HepG2 (cell line): ENCODE data around the gene TMEM117. TPM values are rescaled to one million over a fixed set of nuclear protein-coding genes. Genes with fewer than 3 reads are reported as not detected.

Experiments used
- ATAC-seq: fragments of 200-7000 bp; cut with Tn5 transposase; 3 replicates; pipeline ENCODE4 v1.9.1; 2020; ENCODE audit warnings: mild to moderate bottlenecking, moderate library complexity
- BruUV-seq: library from RNA; stranded (reverse); fragments of 400-500 nt; replicated peaks from 2 replicates; lab custom pipeline; 2021; lab: Mats Ljungman, UMichigan
- CTCF ChIA-PET: fragments of 300-600 bp; formaldehyde crosslinking; extraction: SDS; loops from one replicate; lab custom pipeline; 2021; ENCODE audit warnings: low total read pairs, inconsistent platforms, low intra/inter-chr PET ratio; lab: Yijun Ruan, JAX
- POLR2A ChIA-PET: fragments of 350-600 bp; sonication (Branson Sonifier 250); formaldehyde crosslinking; loops from one replicate; lab custom pipeline; 2020; ENCODE audit warnings: antibody characterized with exemption, inconsistent platforms; lab: Yijun Ruan, JAX
- DNase-seq: peaks from one replicate; pipeline ENCODE4 v3.0.0-alpha.2; 2015; ENCODE audit warnings: low spot score
- FAIRE-seq: peaks from 3 replicates; lab custom pipeline; 2011; peaks lifted over from hg19 to GRCh38; lab: Jason Lieb, UNC
- H2AFZ ChIP-seq: one replicate; pipeline ENCODE4 v1.6.1; 2011; ENCODE audit warnings: low read length, inconsistent platforms
- H3K27ac ChIP-seq: fragments of 300-600 bp; 3 replicates; pipeline ENCODE4 v1.8.0; 2011; ENCODE audit warnings: mixed run types, mild to moderate bottlenecking, mixed read lengths, low read length, inconsistent platforms; ENCODE audit not compliant: insufficient read depth; ENCODE audit errors: extremely low read length
- H3K27me3 ChIP-seq, 2 experiments: fragments of 200-600 bp in 1 of 2; 2 replicates in 1 of 2; 3 replicates in 1 of 2; pipeline versions ENCODE4 v1.6.0 to v1.8.0; 2011; ENCODE audit warnings: low read length in 2 of 2, mild to moderate bottlenecking in 2 of 2, moderate library complexity in 2 of 2, inconsistent platforms in 1 of 2; ENCODE audit not compliant: insufficient read depth in 2 of 2, control insufficient read depth in 1 of 2
- H3K36me3 ChIP-seq, 2 experiments: fragments of 200-600 bp in 1 of 2; replicated peaks in 1 of 2; 2 replicates in 1 of 2; 3 replicates in 1 of 2; pipeline versions ENCODE4 v1.5.1 to v1.8.0; 2011; ENCODE audit warnings: low read length in 2 of 2, inconsistent platforms in 1 of 2; ENCODE audit not compliant: insufficient read depth in 2 of 2, control insufficient read depth in 1 of 2
- H3K4me1 ChIP-seq: 2 replicates; pipeline ENCODE4 v1.5.1; 2012; ENCODE audit warnings: low read length, inconsistent platforms; ENCODE audit not compliant: insufficient read depth
- H3K4me2 ChIP-seq: 2 replicates; pipeline ENCODE4 v1.6.0; 2011; ENCODE audit warnings: low read depth, low read length, inconsistent platforms
- H3K4me3 ChIP-seq, 3 experiments: fragments of 200-600 bp in 1 of 3; sonication (generic), shearing (Covaris generic) in 1 of 3; replicated peaks in 1 of 3; 2 replicates each; pipeline ENCODE4 v1.5.1; 2011 to 2016; ENCODE audit warnings: low read length in 3 of 3, inconsistent platforms in 2 of 3, low read depth in 2 of 3, mild to moderate bottlenecking in 2 of 3, control low read depth in 1 of 3, mixed read lengths in 1 of 3; ENCODE audit not compliant: insufficient read depth in 1 of 3
- H3K79me2 ChIP-seq: one replicate; pipeline ENCODE4 v1.6.1; 2011; ENCODE audit warnings: low read length, inconsistent platforms; ENCODE audit not compliant: insufficient read depth
- H3K9ac ChIP-seq: 2 replicates; pipeline ENCODE4 v1.6.0; 2011; ENCODE audit warnings: mild to moderate bottlenecking, low read depth, low read length, inconsistent platforms; ENCODE audit not compliant: insufficient read depth
- H3K9me3 ChIP-seq: 2 replicates; pipeline ENCODE4 v1.5.1; 2012; ENCODE audit warnings: mild to moderate bottlenecking, low read length
- H4K20me1 ChIP-seq: 2 replicates; pipeline ENCODE4 v1.6.0; 2011; ENCODE audit warnings: inconsistent platforms, mild to moderate bottlenecking, low read length, moderate library complexity; ENCODE audit not compliant: insufficient read depth
- AHDC1 ChIP-seq: sonication (generic); formaldehyde crosslinking; IDR thresholded peaks from 2 replicates; pipeline ENCODE4 v1.5.1; 2020; ENCODE audit warnings: mild to moderate bottlenecking, missing genetic modification reagents, borderline replicate concordance
- ARHGAP35 ChIP-seq: sonication (generic); formaldehyde crosslinking; IDR thresholded peaks from 2 replicates; pipeline ENCODE4 v1.9.0; 2022; ENCODE audit warnings: mild to moderate bottlenecking, inconsistent platforms, moderate library complexity, missing genetic modification reagents, borderline replicate concordance
- BORCS8-MEF2B ChIP-seq: sonication (generic); formaldehyde crosslinking; IDR thresholded peaks from 2 replicates; pipeline ENCODE4 v1.8.0; 2022; ENCODE audit warnings: mild to moderate bottlenecking, missing genetic modification reagents
- ELF4 ChIP-seq: sonication (generic); formaldehyde crosslinking; IDR thresholded peaks from 2 replicates; pipeline ENCODE4 v1.5.0; 2020; ENCODE audit warnings: missing genetic modification reagents, mild to moderate bottlenecking, moderate library complexity, borderline replicate concordance
- ERF ChIP-seq: IDR thresholded peaks from 2 replicates; pipeline ENCODE4 v1.6.1; 2018; ENCODE audit warnings: missing biosample characterization, missing genetic modification reagents
- GPN1 ChIP-seq: sonication (generic); formaldehyde crosslinking; IDR thresholded peaks from 2 replicates; pipeline ENCODE4 v1.5.1; 2020; ENCODE audit warnings: missing genetic modification reagents, borderline replicate concordance
- HMGXB3 ChIP-seq: sonication (generic); formaldehyde crosslinking; IDR thresholded peaks from 2 replicates; pipeline ENCODE4 v1.4.0; 2020; ENCODE audit warnings: missing genetic modification reagents, borderline replicate concordance
- NCOR1 ChIP-seq: fragments of 200-600 bp; sonication (generic); IDR thresholded peaks from 2 replicates; pipeline ENCODE4 v1.7.0; 2017; ENCODE audit warnings: antibody characterized with exemption, low read length, borderline replicate concordance
- NR3C1 ChIP-seq: sonication (generic); formaldehyde crosslinking; IDR thresholded peaks from 2 replicates; pipeline ENCODE4 v1.4.0; 2020; ENCODE audit warnings: missing genetic modification reagents
- POLR2AphosphoS2 ChIP-seq: IDR thresholded peaks from 2 replicates; pipeline ENCODE4 v1.6.1; 2011; ENCODE audit warnings: low read depth, low read length, improper control_type of control experiment
- RARG ChIP-seq: sonication (generic); formaldehyde crosslinking; IDR thresholded peaks from 2 replicates; pipeline ENCODE4 v1.4.0; 2020; ENCODE audit warnings: low read depth, mild to moderate bottlenecking, missing genetic modification reagents
- ZNF460 ChIP-seq: sonication (generic); formaldehyde crosslinking; IDR thresholded peaks from 2 replicates; pipeline ENCODE4 v1.5.1; 2020; ENCODE audit warnings: missing genetic modification reagents, mild to moderate bottlenecking, borderline replicate concordance
- ZNF543 ChIP-seq: sonication (generic); formaldehyde crosslinking; IDR thresholded peaks from 2 replicates; pipeline ENCODE4 v1.4.0; 2020; ENCODE audit warnings: mild to moderate bottlenecking, missing genetic modification reagents
- ZNF772 ChIP-seq: sonication (generic); formaldehyde crosslinking; IDR thresholded peaks from 2 replicates; pipeline ENCODE4 v1.5.0; 2020; ENCODE audit warnings: mild to moderate bottlenecking, missing genetic modification reagents
- WGBS: methylation state at CpG from one replicate; pipeline ENCODE4 v1.1.6; 2017; ENCODE audit warnings: low lambda C conversion rate; 5-methylcytosine and 5-hydroxymethylcytosine counted together
- in situ Hi-C: cut with HindIII; loops from 2 replicates; pipeline ENCODE4 v1.10.0; 2017; ENCODE audit warnings: low pct_unique_long_range_greater_than_20kb; ENCODE audit not compliant: extremely low pct_ligation_motif_present
- intact Hi-C: fragments of 100-400 bp; cut with micrococcal nuclease; formaldehyde crosslinking; loops from one replicate; pipeline ENCODE4 v1.10.0; 2022; ENCODE audit not compliant: unreplicated experiment
- polyA plus RNA-seq, 8 experiments: library from polyadenylated mRNA; depleted of rRNA in 3 of 8; stranded (reverse) in 7 of 8; unstranded in 1 of 8; fragments of >200 nt; fragmentation: Illumina TruSeq in 4 of 8; extraction: Trizol in 4 of 8; gene quantifications; 2 replicates each; pipeline versions ENCODE4 v1.2.1 to v1.2.3, GENCODE V29; 2011 to 2016; ENCODE audit warnings: low read depth in 4 of 8, missing spikeins in 1 of 8, mixed read lengths in 1 of 8; ENCODE audit not compliant: insufficient read depth in 1 of 8
- total RNA-seq, 5 experiments: library from RNA; depleted of rRNA; stranded (reverse); fragments of >200 nt; fragmentation: Illumina TruSeq; extraction: Trizol; gene quantifications; 2 replicates each; pipeline ENCODE4 v1.2.3, GENCODE V29; 2016; ENCODE audit warnings: low read depth in 1 of 5

The TMEM117 gene
- total and polyA plus RNA-seq, 2 of the 13 experiments (the other 11 are each of a cell fraction or from before 2014, with no cell fraction given) = 2.8 to 8.5 TPM

- no peaks in the 10 kb centered on the region for H3K9me3 ChIP-seq
- H3K36me3 ChIP-seq = no peaks in the 10 kb centered on the region
- ATAC-seq = no peak
- H2AFZ ChIP-seq = no peak overlapping the region
- DNase-seq = no peak
- 87% methylated on average over 2 of the region's 2 CpGs for WGBS
- intact Hi-C loops (no loop called here), in situ Hi-C loops (no loop called here)
- BruUV-seq = no TSS peak
- H3K79me2 ChIP-seq = no peaks in the 10 kb centered on the region
- H3K4me1 ChIP-seq = peaks cover 1% of the 10 kb centered on the region; the same call in 1 of the 2 replicates
- no peak overlapping the region for H3K4me3 ChIP-seq
- H4K20me1 ChIP-seq = no peaks in the 10 kb centered on the region
- no peak overlapping the region for H3K4me2 ChIP-seq
- CTCF ChIA-PET = no interaction called here
- H3K9ac ChIP-seq = no peak overlapping the region
- H3K27me3 ChIP-seq = no peaks in the 10 kb centered on the region
- no peak for FAIRE-seq
- H3K27ac ChIP-seq = no peak overlapping the region
- POLR2A ChIA-PET = no interaction called here
- no peak for TF ChIP-seq GPN1 (CRISPR knock-in tag)
- TF ChIP-seq BORCS8-MEF2B (CRISPR knock-in tag) = no peak
- no peak for TF ChIP-seq ZNF543 (CRISPR knock-in tag)
- TF ChIP-seq ELF4 (CRISPR knock-in tag) = no peak
- TF ChIP-seq HMGXB3 = no peak
- TF ChIP-seq RARG = no peak
- no peak for TF ChIP-seq POLR2AphosphoS2
- TF ChIP-seq NR3C1 (CRISPR knock-in tag) = no peak
- no peak for TF ChIP-seq ZNF772 (CRISPR knock-in tag)
- no peak for TF ChIP-seq ZNF460
- TF ChIP-seq NCOR1 = no peak
- TF ChIP-seq ARHGAP35 = no peak
- TF ChIP-seq ERF = no peak
- no peak for TF ChIP-seq AHDC1 (CRISPR knock-in tag)
These were observed 536.4 kb downstream of the TMEM117 start for GRCh38 chr12:44372259-44372658.
